ENCODE results near the gene OSCP1. TPM values are rescaled to one million over a fixed set of nuclear protein-coding genes. Genes with fewer than 3 reads are reported as not detected.

The OSCP1 gene
- total and polyA plus RNA-seq, 10 donors: 0.70 to 3.3 (median 1.4) TPM

- peak; percentile 92 for DNase-seq
- H3K9me3 ChIP-seq: no peaks in the 10 kb centered on the region
- H3K4me1 ChIP-seq: peaks cover 0 to 64% (median 22%) of the 10 kb centered on the region in 6 donors
- no peaks in the 10 kb centered on the region for H3K36me3 ChIP-seq
- peak overlapping the region in 3 of 8 donors; percentile 0 to 51 (median 11) for H3K4me3 ChIP-seq
- H3K27ac ChIP-seq: peak overlapping the region; percentile 27 to 92 (median 82)
- intact Hi-C loops (cut with DNase I; ENCODE audit: low total_unique reads): no loop called here
- TF ChIP-seq CTCF (IDR thresholded peaks at IDR 0.05 in 8 of 11, conservative IDR thresholded peaks at IDR 0.05 in 3 of 11) (no peak), POLR2A (IDR thresholded peaks at IDR 0.05) (no peak), POLR2AphosphoS5 (IDR thresholded peaks at IDR 0.05) (peak in 2 of 3 donors; percentile 61 to 76)
- 35 to 69% (median 47%) methylated on average over 15 to 17 of the region's 17 CpGs for WGBS, 5 donors
- H3K27me3 ChIP-seq (replicated peaks in 1 of 7): peaks cover 0 to under 1% (median 0%) of the 10 kb centered on the region in 7 donors
Measured at GRCh38 chr1:36486439-36487335, 36.4 kb upstream of the OSCP1 start.

GRCh38 chr1:36486093-36486438 lies 35.8 kb upstream of the OSCP1 start:
- WGBS, 5 donors: 82 to 95% (median 92%) methylated on average over 2 of the region's 2 CpGs
- peaks cover 0 to 3% (median 0%) of the 10 kb centered on the region in 7 donors for H3K27me3 ChIP-seq (replicated peaks in 1 of 7)

GRCh38 chr1:36484099-36484498 lies 33.8 kb upstream of the OSCP1 start:
- DNase-seq: no peak
- Histone ChIP-seq H3K36me3 (peaks cover 0 to 22% (median 0%) of the 10 kb centered on the region in 6 donors), H3K9me3 (no peaks in the 10 kb centered on the region), H3K4me3 (no peak overlapping the region), H3K27me3 (replicated peaks in 1 of 7) (peaks cover 0 to 7% (median 0%) of the 10 kb centered on the region in 7 donors), H3K4me1 (peaks cover 0 to 67% (median 22%) of the 10 kb centered on the region in 6 donors), H3K27ac (peak overlapping the region in 3 of 8 donors; percentile 89 to 92 (median 92))
- WGBS, 5 donors: 84 to 93% (median 86%) methylated on average over 2 of the region's 2 CpGs
- TF ChIP-seq POLR2A (IDR thresholded peaks at IDR 0.05) (no peak), POLR2AphosphoS5 (IDR thresholded peaks at IDR 0.05) (no peak), CTCF (IDR thresholded peaks at IDR 0.05 in 8 of 11, conservative IDR thresholded peaks at IDR 0.05 in 3 of 11) (no peak)
- intact Hi-C loops (cut with DNase I; ENCODE audit: low total_unique reads): no loop called here

More at GRCh38 chr1:36486093-36486438, 35.8 kb upstream of the OSCP1 start:
- Histone ChIP-seq H3K4me3 (peak overlapping the region in 1 of 8 donors; percentile 51), H3K27ac (peak overlapping the region; percentile 27 to 92 (median 82)), H3K36me3 (peaks cover 0 to 3% (median 0%) of the 10 kb centered on the region in 6 donors), H3K4me1 (peaks cover 0 to 67% (median 22%) of the 10 kb centered on the region in 6 donors), H3K9me3 (no peaks in the 10 kb centered on the region)
- no peak for DNase-seq
- intact Hi-C loops (cut with DNase I; ENCODE audit: low total_unique reads): no loop called here
- TF ChIP-seq CTCF (IDR thresholded peaks at IDR 0.05 in 8 of 11, conservative IDR thresholded peaks at IDR 0.05 in 3 of 11) (no peak), POLR2AphosphoS5 (IDR thresholded peaks at IDR 0.05) (no peak), POLR2A (IDR thresholded peaks at IDR 0.05) (no peak)
